PC-3 (cell line): ENCODE data around the gene AXDND1. TPM values are rescaled to one million over a fixed set of nuclear protein-coding genes. Genes with fewer than 3 reads are reported as not detected.
A peak's percentile ranks its signal among the peaks of the same experiment; 100 is the strongest.

ENCODE experiments used
- ATAC-seq: fragments of 200-7000 bp; cut with Tn5 transposase; 2 replicates; pipeline ENCODE4 v1.9.1; 2020; ENCODE audit warnings: mild to moderate bottlenecking, moderate library complexity
- BruUV-seq: library from RNA; stranded (reverse); fragments of 400-500 nt; replicated peaks from 2 replicates; lab custom pipeline; 2021; lab: Mats Ljungman, UMichigan
- CTCF ChIA-PET: fragments of 300-600 bp; sonication (Branson Sonifier 250); formaldehyde crosslinking; loops from one replicate; lab custom pipeline; 2022; ENCODE audit warnings: antibody characterized with exemption; lab: Charles Lee
- POLR2A ChIA-PET: fragments of 300-600 bp; sonication (Branson Sonifier 250); formaldehyde crosslinking; loops from one replicate; lab custom pipeline; 2022; ENCODE audit warnings: antibody characterized with exemption; ENCODE audit not compliant: unreplicated experiment; lab: Charles Lee
- DNase-seq: peaks from one replicate; pipeline ENCODE4 v3.0.0-alpha.2; 2015
- H2AFZ ChIP-seq: fragments of 300-600 bp; sonication (generic); 2 replicates; pipeline ENCODE4 v1.6.0; 2016; ENCODE audit warnings: antibody characterized with exemption, low read length
- H3F3A ChIP-seq: fragments of 300-600 bp; sonication (generic); one replicate; pipeline ENCODE4 v1.6.0; 2017; ENCODE audit warnings: antibody characterized with exemption, low read length, control low read depth, mild to moderate bottlenecking; ENCODE audit not compliant: unreplicated experiment
- H3K27ac ChIP-seq: fragments of 300-600 bp; sonication (generic); 2 replicates; pipeline ENCODE4 v1.5.1; 2016; ENCODE audit warnings: mild to moderate bottlenecking, low read length
- H3K27me3 ChIP-seq: fragments of 300-600 bp; sonication (generic); 2 replicates; pipeline ENCODE4 v1.6.1; 2016; ENCODE audit warnings: low read length, mixed read lengths
- H3K36me3 ChIP-seq: fragments of 300-600 bp; sonication (generic); 2 replicates; pipeline ENCODE4 v1.6.1; 2016; ENCODE audit warnings: low read depth, mixed run types, low read length, mixed read lengths
- H3K4me1 ChIP-seq: fragments of 300-600 bp; sonication (generic); 2 replicates; pipeline ENCODE4 v1.5.1; 2016; ENCODE audit warnings: low read length; ENCODE audit not compliant: insufficient read depth
- H3K4me2 ChIP-seq: fragments of 300-600 bp; sonication (generic); 2 replicates; pipeline ENCODE4 v1.6.0; 2016; ENCODE audit warnings: low read length
- H3K4me3 ChIP-seq: fragments of 300-600 bp; sonication (generic); 2 replicates; pipeline ENCODE4 v1.5.1; 2016; ENCODE audit warnings: mild to moderate bottlenecking, low read length, mixed read lengths
- H3K79me2 ChIP-seq: fragments of 300-600 bp; sonication (generic); 2 replicates; pipeline ENCODE4 v1.6.1; 2017; ENCODE audit warnings: low read length, mixed read lengths
- H3K9ac ChIP-seq: fragments of 300-600 bp; sonication (generic); 2 replicates; pipeline ENCODE4 v1.6.0; 2016; ENCODE audit warnings: mild to moderate bottlenecking, low read length
- H3K9me2 ChIP-seq: fragments of 300-600 bp; sonication (generic); replicated peaks from 2 replicates; pipeline ENCODE4 v1.6.1; 2016; ENCODE audit warnings: mixed run types, low read length, mixed read lengths
- H3K9me3 ChIP-seq: fragments of 300-600 bp; sonication (generic); 2 replicates; pipeline ENCODE4 v1.6.1; 2016; ENCODE audit warnings: low read length, mixed read lengths
- H4K20me1 ChIP-seq: fragments of 300-600 bp; sonication (generic); 2 replicates; pipeline ENCODE4 v1.6.1; 2016; ENCODE audit warnings: low read length, mixed read lengths
- EZH2 ChIP-seq: fragments of 300-600 bp; sonication (generic); IDR thresholded peaks from one replicate; pipeline ENCODE4 v1.6.1; 2017; ENCODE audit warnings: antibody characterized with exemption, mild to moderate bottlenecking, low read length; ENCODE audit not compliant: unreplicated experiment
- EZH2phosphoT487 ChIP-seq: fragments of 300-600 bp; sonication (generic); IDR thresholded peaks from 2 replicates; pipeline ENCODE4 v1.6.1; 2018; ENCODE audit warnings: mild to moderate bottlenecking, antibody characterized with exemption, low read length, borderline replicate concordance
- intact Hi-C: fragments of 100-400 bp; cut with micrococcal nuclease; formaldehyde crosslinking; loops from 2 replicates; pipeline ENCODE4 v1.9.0; 2023
- total RNA-seq: library from RNA; depleted of rRNA; stranded (reverse); fragments of >200 nt; gene quantifications from 2 replicates; pipeline ENCODE4 v1.2.3, GENCODE V29; 2014
- TF ChIP-seq, protein P1 (sequence below): fragments of 300-600 bp; sonication (generic); conservative IDR thresholded peaks from 2 replicates; pipeline ENCODE4 v1.5.1; 2017; ENCODE audit warnings: antibody characterized with exemption, low read depth, mild to moderate bottlenecking, low read length

Gene AXDND1
- total RNA-seq, 1 experiment from 2014 or later, result not detected

- no peaks in the 10 kb centered on the region for H3K36me3 ChIP-seq
- H3K9me3 ChIP-seq, result no peaks in the 10 kb centered on the region
- peak overlapping the region; percentile 84; the same call in 1 of the 2 replicates for H3K27ac ChIP-seq
- ChIA-PET CTCF (interaction anchor here (0.7 kb wide), 1 partner anchor 274 kb away, joined by 3 read pairs; no protein-coding TSS in a partner anchor), POLR2A (no interaction called here)
- TF ChIP-seq, protein P1, sequence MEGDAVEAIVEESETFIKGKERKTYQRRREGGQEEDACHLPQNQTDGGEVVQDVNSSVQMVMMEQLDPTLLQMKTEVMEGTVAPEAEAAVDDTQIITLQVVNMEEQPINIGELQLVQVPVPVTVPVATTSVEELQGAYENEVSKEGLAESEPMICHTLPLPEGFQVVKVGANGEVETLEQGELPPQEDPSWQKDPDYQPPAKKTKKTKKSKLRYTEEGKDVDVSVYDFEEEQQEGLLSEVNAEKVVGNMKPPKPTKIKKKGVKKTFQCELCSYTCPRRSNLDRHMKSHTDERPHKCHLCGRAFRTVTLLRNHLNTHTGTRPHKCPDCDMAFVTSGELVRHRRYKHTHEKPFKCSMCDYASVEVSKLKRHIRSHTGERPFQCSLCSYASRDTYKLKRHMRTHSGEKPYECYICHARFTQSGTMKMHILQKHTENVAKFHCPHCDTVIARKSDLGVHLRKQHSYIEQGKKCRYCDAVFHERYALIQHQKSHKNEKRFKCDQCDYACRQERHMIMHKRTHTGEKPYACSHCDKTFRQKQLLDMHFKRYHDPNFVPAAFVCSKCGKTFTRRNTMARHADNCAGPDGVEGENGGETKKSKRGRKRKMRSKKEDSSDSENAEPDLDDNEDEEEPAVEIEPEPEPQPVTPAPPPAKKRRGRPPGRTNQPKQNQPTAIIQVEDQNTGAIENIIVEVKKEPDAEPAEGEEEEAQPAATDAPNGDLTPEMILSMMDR, result no peak
- TF ChIP-seq EZH2phosphoT487 (no peak), EZH2 (no peak)
- H3K4me2 ChIP-seq, result peak overlapping the region; percentile 96
- H3K9ac ChIP-seq, result peak overlapping the region; percentile 93
- 0 out of 2 replicates have a peak, but pooled peaks cover 4% of the 10 kb centered on the region for H3K4me1 ChIP-seq
- H3K4me3 ChIP-seq, result peak overlapping the region; percentile 92
- no peaks in the 10 kb centered on the region for H3K27me3 ChIP-seq
- H3F3A ChIP-seq, result no peaks in the 10 kb centered on the region
- intact Hi-C loops, result loop anchor here (5.0 kb wide), 1 partner anchor 284 kb away; the partner anchor contains the start of gene TOR3A
- H3K9me2 ChIP-seq, result no peaks in the 10 kb centered on the region
- no peaks in the 10 kb centered on the region for H4K20me1 ChIP-seq
- BruUV-seq, result TSS peak; percentile 72
- DNase-seq, result no peak
- H2AFZ ChIP-seq, result peak overlapping the region; percentile 99
- H3K79me2 ChIP-seq, result no peaks in the 10 kb centered on the region
- ATAC-seq, result no peak; the same call in 1 of the 2 replicates
These were observed 476 bp downstream of the AXDND1 start for GRCh38 chr1:179366093-179366800.

DNA sequence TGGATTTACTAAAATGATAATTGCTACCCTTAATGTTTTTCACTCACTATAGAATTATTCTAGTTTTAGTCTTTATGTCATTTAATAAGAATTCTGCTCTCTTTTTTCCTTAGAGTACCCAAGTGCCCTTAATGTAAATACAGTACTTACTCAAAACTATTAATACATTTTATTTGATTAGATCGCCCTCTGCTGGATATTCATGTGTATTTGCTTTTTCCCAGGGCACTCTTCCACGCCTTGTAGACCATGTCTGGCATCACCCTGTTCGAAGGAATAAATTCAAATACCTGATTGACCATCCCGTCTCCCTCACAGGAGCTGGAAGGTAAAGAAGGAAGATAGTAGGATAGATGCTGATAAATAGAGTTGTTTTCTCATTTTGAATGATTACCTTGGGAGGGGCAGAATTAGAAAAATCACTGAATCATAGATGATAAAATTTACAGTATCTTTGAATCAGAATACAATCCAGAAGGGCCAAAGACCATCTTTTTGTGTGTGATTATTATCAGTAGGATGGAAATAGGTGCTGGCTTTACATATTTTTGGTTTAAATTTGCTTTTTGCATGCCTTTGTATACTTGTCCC lies 4.1 kb downstream of the AXDND1 start:
- no peak overlapping the region for H3K4me3 ChIP-seq
- no peak overlapping the region for H3K4me2 ChIP-seq
- ChIA-PET POLR2A (no interaction called here), CTCF (interaction anchor here (0.8 kb wide), 1 partner anchor 118 kb away, joined by 6 read pairs; no protein-coding TSS in a partner anchor)
- no peaks in the 10 kb centered on the region for H3K9me3 ChIP-seq
- no peak overlapping the region for H3K9ac ChIP-seq
- H3K9me2 ChIP-seq, result no peaks in the 10 kb centered on the region
- H3K27ac ChIP-seq, result no peak overlapping the region
- no peaks in the 10 kb centered on the region for H4K20me1 ChIP-seq
- ATAC-seq (peak; percentile 48), DNase-seq (peak; percentile 82)
- intact Hi-C loops, result loop anchor here (1.0 to 5.0 kb wide), 2 partner anchors 78 to 288 kb away; partner anchors contain the start of gene TOR3A
- no peak overlapping the region for H2AFZ ChIP-seq
- no peaks in the 10 kb centered on the region for H3F3A ChIP-seq
- H3K79me2 ChIP-seq, result no peaks in the 10 kb centered on the region
- H3K36me3 ChIP-seq, result no peaks in the 10 kb centered on the region
- TF ChIP-seq, protein P1, result peak; percentile 68
- no peak for TF ChIP-seq EZH2phosphoT487
- H3K27me3 ChIP-seq, result no peaks in the 10 kb centered on the region
- no TSS peak for BruUV-seq
- 0 out of 2 replicates have a peak, but pooled peaks cover 4% of the 10 kb centered on the region for H3K4me1 ChIP-seq

GRCh38 chr1:179372160-179372559 lies 6.4 kb downstream of the AXDND1 start:
- H3K9ac ChIP-seq, result no peak overlapping the region
- no TSS peak for BruUV-seq

More at GRCh38 chr1:179372160-179372559, 6.4 kb downstream of the AXDND1 start:
- no peaks in the 10 kb centered on the region for H3K36me3 ChIP-seq
- H3K79me2 ChIP-seq, result no peaks in the 10 kb centered on the region
- no peaks in the 10 kb centered on the region for H3F3A ChIP-seq
- no peak overlapping the region for H2AFZ ChIP-seq
- no peak overlapping the region for H3K4me3 ChIP-seq
- no peaks in the 10 kb centered on the region for H4K20me1 ChIP-seq
- intact Hi-C loops, result no loop called here
- TF ChIP-seq, protein P1, result no peak
- no peak for TF ChIP-seq EZH2phosphoT487
- no peak for TF ChIP-seq EZH2
- ChIA-PET CTCF (no interaction called here), POLR2A (no interaction called here)
- DNase-seq (no peak), ATAC-seq (no peak)
- no peak overlapping the region for H3K27ac ChIP-seq
- H3K4me2 ChIP-seq, result no peak overlapping the region
- no peaks in the 10 kb centered on the region for H3K9me2 ChIP-seq
- no peaks in the 10 kb centered on the region for H3K9me3 ChIP-seq
- H3K27me3 ChIP-seq, result no peaks in the 10 kb centered on the region
- no peaks in the 10 kb centered on the region for H3K4me1 ChIP-seq
